ENCODE results near the gene TRIM10.
A peak's percentile ranks its signal among the peaks of the same experiment; 100 is the strongest.
"Not testable (repeated sequence)": the region's sequence is repeated elsewhere in the genome, so short reads cannot be mapped to it uniquely, and the experiment has no call there.

The TRIM10 gene

GRCh38 chr6:30127238-30128093 is 33.5 kb downstream of the TRIM10 start:
- no peak for DNase-seq (ENCODE audit: low spot score)

- no peak for DNase-seq (ENCODE audit: low spot score)
Observed at GRCh38 chr6:30122515-30122914, 38.5 kb downstream of the TRIM10 start.

- DNase-seq (ENCODE audit: low spot score), result no peak
Observed at GRCh38 chr6:30121446-30122366, 39.3 kb downstream of the TRIM10 start.

GRCh38 chr6:30118691-30119090 is 42.3 kb downstream of the TRIM10 start:
- DNase-seq (ENCODE audit: low spot score), result not testable (repeated sequence)

- no peak for DNase-seq (ENCODE audit: low spot score)
Observed at GRCh38 chr6:30116724-30117123, 44.3 kb downstream of the TRIM10 start.

- DNase-seq (ENCODE audit: low spot score), result no peak
Observed at GRCh38 chr6:30113841-30114240, 47.2 kb downstream of the TRIM10 start.

GRCh38 chr6:30113003-30113759 is 47.8 kb downstream of the TRIM10 start, which contains the start of gene TRIM31:
TSS of gene TRIM31 (minus strand) at chr6:30113090. CDS start at chr6:30112805, 285 bp downstream.
- no peak for DNase-seq (ENCODE audit: low spot score)

GRCh38 chr6:30112402-30112994 is 48.5 kb downstream of the TRIM10 start:
- no peak for DNase-seq (ENCODE audit: low spot score)

GRCh38 chr6:30111266-30111856 is 49.6 kb downstream of the TRIM10 start:
- no peak for DNase-seq (ENCODE audit: low spot score)

GRCh38 chr6:30104661-30105060 is 56.4 kb downstream of the TRIM10 start:
- no peak for DNase-seq (ENCODE audit: low spot score)

- no peak for DNase-seq (ENCODE audit: low spot score)
Observed at GRCh38 chr6:30103872-30104179, 57.2 kb downstream of the TRIM10 start.

GRCh38 chr6:30102970-30103871 is 57.8 kb downstream of the TRIM10 start:
- DNase-seq (ENCODE audit: low spot score), result peak; percentile 89

- DNase-seq (ENCODE audit: low spot score), result peak; percentile 32
Observed at GRCh38 chr6:30102414-30102969, 58.5 kb downstream of the TRIM10 start.
